Colonic mucosa (tissue), 4 donors: ENCODE measurements around the gene TMEM135. TPM values are rescaled to one million over a fixed set of nuclear protein-coding genes. Genes with fewer than 3 reads are reported as not detected.
"Not testable (repeated sequence)": the region's sequence is repeated elsewhere in the genome, so short reads cannot be mapped to it uniquely, and the experiment has no call there.

ENCODE experiments used
- DNase-seq: peaks from one replicate; pipeline ENCODE4 v3.0.0-alpha.2; 2020
- H3K27ac ChIP-seq: fragments of 200-600 bp; one replicate; pipeline ENCODE4 v1.8.0; 2021
- H3K27me3 ChIP-seq: fragments of 200-600 bp; one replicate; pipeline ENCODE4 v1.8.0; 2021
- H3K36me3 ChIP-seq: fragments of 200-600 bp; one replicate; pipeline ENCODE4 v1.8.0; 2021
- H3K4me1 ChIP-seq: fragments of 200-600 bp; one replicate; pipeline ENCODE4 v1.8.0; 2021; ENCODE audit warnings: mild to moderate bottlenecking
- H3K4me3 ChIP-seq: fragments of 200-600 bp; one replicate; pipeline ENCODE4 v1.8.0; 2021
- H3K9ac ChIP-seq, 2 donors: one replicate each; pipeline ENCODE4 v1.7.0; 2013; ENCODE audit warnings: control low read depth in 2 of 2, low read depth in 2 of 2, low read length in 2 of 2
- H3K9me3 ChIP-seq: fragments of 200-600 bp; one replicate; pipeline ENCODE4 v1.8.0; 2021
- CTCF ChIP-seq: fragments of 200-600 bp; IDR thresholded peaks from one replicate; pipeline ENCODE4 v1.8.0; 2022; ENCODE audit warnings: antibody characterized with exemption, mild to moderate bottlenecking
- intact Hi-C: fragments of 100-400 bp; cut with DNase I; formaldehyde crosslinking; loops from one replicate; pipeline ENCODE4 v1.14.1; 2022
- total RNA-seq, 2 donors: library from RNA; stranded (reverse); fragmentation: NEBNext Ultra II Directional in 1 of 2; extraction: Animal tissue kit (Norgen Biotek cat#: 25700) in 1 of 2; gene quantifications; one replicate each; pipeline ENCODE4 v1.2.1, GENCODE V29; 2021
- donor health status: healthy.
- donor health status: DM: no; HTN: no; CAD: no.
- donor health status: DM: no; HTN: no; CAD: no.

Gene TMEM135
- total RNA-seq, 2 donors from 2014 or later, result 28.8 to 41.4 TPM

GRCh38 chr11:87141980-87142514, 104.3 kb downstream of the TMEM135 start:
- no peaks in the 10 kb centered on the region for H3K9me3 ChIP-seq
- intact Hi-C loops, result no loop called here
- no peak for DNase-seq

GRCh38 chr11:87142594-87142993, 104.9 kb downstream of the TMEM135 start:
- Histone ChIP-seq H3K36me3 (no peaks in the 10 kb centered on the region), H3K4me3 (no peak overlapping the region), H3K9me3 (no peaks in the 10 kb centered on the region), H3K9ac (no peak overlapping the region), H3K4me1 (no peaks in the 10 kb centered on the region), H3K27me3 (no peaks in the 10 kb centered on the region), H3K27ac (no peak overlapping the region)
- intact Hi-C loops, result no loop called here
- no peak for DNase-seq
- no peak for TF ChIP-seq CTCF

More at GRCh38 chr11:87141980-87142514, 104.3 kb downstream of the TMEM135 start:
- Histone ChIP-seq H3K36me3 (no peaks in the 10 kb centered on the region), H3K4me3 (no peak overlapping the region), H3K27ac (no peak overlapping the region), H3K27me3 (no peaks in the 10 kb centered on the region), H3K4me1 (no peaks in the 10 kb centered on the region), H3K9ac (no peak overlapping the region)
- TF ChIP-seq CTCF, result no peak

GRCh38 chr11:87143641-87144040, 105.9 kb downstream of the TMEM135 start:
- intact Hi-C loops, result no loop called here
- Histone ChIP-seq H3K27me3 (no peaks in the 10 kb centered on the region), H3K27ac (no peak overlapping the region), H3K4me1 (no peaks in the 10 kb centered on the region), H3K9me3 (no peaks in the 10 kb centered on the region), H3K36me3 (no peaks in the 10 kb centered on the region), H3K4me3 (no peak overlapping the region), H3K9ac (no peak overlapping the region)
- no peak for TF ChIP-seq CTCF
- no peak for DNase-seq

GRCh38 chr11:87144252-87144651, 106.5 kb downstream of the TMEM135 start:
- no peak overlapping the region for H3K4me3 ChIP-seq
- no peak for DNase-seq
- H3K27ac ChIP-seq, result no peak overlapping the region
- no peaks in the 10 kb centered on the region for H3K9me3 ChIP-seq
- H3K36me3 ChIP-seq, result no peaks in the 10 kb centered on the region
- TF ChIP-seq CTCF, result no peak
- no peaks in the 10 kb centered on the region for H3K27me3 ChIP-seq
- H3K9ac ChIP-seq, result no peak overlapping the region
- intact Hi-C loops, result no loop called here
- H3K4me1 ChIP-seq, result no peaks in the 10 kb centered on the region

- Histone ChIP-seq H3K9ac (no peak overlapping the region), H3K4me3 (no peak overlapping the region), H3K27ac (no peak overlapping the region), H3K9me3 (no peaks in the 10 kb centered on the region), H3K36me3 (no peaks in the 10 kb centered on the region), H3K4me1 (no peaks in the 10 kb centered on the region), H3K27me3 (no peaks in the 10 kb centered on the region)
- DNase-seq, result no peak
- no peak for TF ChIP-seq CTCF
- intact Hi-C loops, result no loop called here
These were observed 111.0 kb downstream of the TMEM135 start for GRCh38 chr11:87148749-87149148.

- H3K9me3 ChIP-seq, intact Hi-C loops, H3K27me3 ChIP-seq: not testable (repeated sequence)
These were observed 112.0 kb downstream of the TMEM135 start for GRCh38 chr11:87149782-87150181.

More at GRCh38 chr11:87149782-87150181, 112.0 kb downstream of the TMEM135 start:
- H3K4me1 ChIP-seq, DNase-seq, H3K36me3 ChIP-seq, H3K9ac ChIP-seq, H3K4me3 ChIP-seq, H3K27ac ChIP-seq: not testable (repeated sequence)
